SK-N-SH treated with all-trans-retinoic acid at 6 μM for 48 hours (cell line): ENCODE results near the gene PCBP3.

ENCODE experiments used
- ATAC-seq: fragments of 200-7000 bp; cut with Tn5 transposase; 3 replicates; pipeline ENCODE4 v1.9.1; 2020; ENCODE audit warnings: mild to moderate bottlenecking, moderate library complexity
- CREB5 ChIP-seq: fragments of 250-450 bp; sonication (Bioruptor Pico); IDR thresholded peaks from 2 replicates; pipeline ENCODE4 v1.5.1; 2020; ENCODE audit warnings: low read depth, mild to moderate bottlenecking, moderate library complexity
- CSDC2 ChIP-seq: fragments of 250-450 bp; sonication (Bioruptor Pico); IDR thresholded peaks from 2 replicates; pipeline ENCODE4 v1.5.0; 2020; ENCODE audit warnings: mild to moderate bottlenecking, moderate library complexity
- CSRNP3 ChIP-seq: fragments of 250-450 bp; sonication (Bioruptor Pico); IDR thresholded peaks from 2 replicates; pipeline ENCODE4 v1.5.1; 2021; ENCODE audit warnings: mild to moderate bottlenecking, moderate library complexity
- ESRRG ChIP-seq: fragments of 250-450 bp; sonication (Bioruptor Pico); IDR thresholded peaks from 2 replicates; pipeline ENCODE4 v1.6.1; 2021; ENCODE audit warnings: mild to moderate bottlenecking
- GLIS3 ChIP-seq: fragments of 250-450 bp; sonication (Bioruptor Pico); IDR thresholded peaks from 2 replicates; pipeline ENCODE4 v1.5.0; 2020; ENCODE audit warnings: mild to moderate bottlenecking, moderate library complexity
- ISL1 ChIP-seq: fragments of 250-450 bp; sonication (Bioruptor Pico); IDR thresholded peaks from 2 replicates; pipeline ENCODE4 v2.1.2; 2022; ENCODE audit warnings: mild to moderate bottlenecking, moderate library complexity
- OSR1 ChIP-seq: fragments of 250-450 bp; sonication (Bioruptor Pico); IDR thresholded peaks from 2 replicates; pipeline ENCODE4 v1.8.0; 2022; ENCODE audit warnings: moderate library complexity, mild to moderate bottlenecking, inconsistent platforms
- PATZ1 ChIP-seq: fragments of 250-450 bp; sonication (Bioruptor Pico); IDR thresholded peaks from 2 replicates; pipeline ENCODE4 v1.8.0; 2020; ENCODE audit warnings: mild to moderate bottlenecking, moderate library complexity, borderline replicate concordance
- POU6F1 ChIP-seq: fragments of 250-450 bp; sonication (Bioruptor Pico); IDR thresholded peaks from 2 replicates; pipeline ENCODE4 v1.8.0; 2021; ENCODE audit warnings: low read depth, mild to moderate bottlenecking, moderate library complexity, borderline replicate concordance
- RARB ChIP-seq: fragments of 250-450 bp; sonication (Bioruptor Pico); IDR thresholded peaks from 2 replicates; pipeline ENCODE4 v1.8.0; 2021; ENCODE audit warnings: mild to moderate bottlenecking, moderate library complexity
- TCF4 ChIP-seq: fragments of 250-450 bp; sonication (Bioruptor Pico); IDR thresholded peaks from 2 replicates; pipeline ENCODE4 v1.8.0; 2021; ENCODE audit warnings: mild to moderate bottlenecking, moderate library complexity, borderline replicate concordance
- TOX ChIP-seq: fragments of 250-450 bp; sonication (Bioruptor Pico); IDR thresholded peaks from 2 replicates; pipeline ENCODE4 v1.8.0; 2021; ENCODE audit warnings: mild to moderate bottlenecking, moderate library complexity, borderline replicate concordance
- TSHZ2 ChIP-seq: fragments of 250-450 bp; sonication (Bioruptor Pico); IDR thresholded peaks from 2 replicates; pipeline ENCODE4 v1.5.0; 2020; ENCODE audit warnings: mild to moderate bottlenecking, moderate library complexity
- ZC3H10 ChIP-seq: fragments of 250-450 bp; sonication (Bioruptor Pico); IDR thresholded peaks from 2 replicates; pipeline ENCODE4 v1.5.1; 2021; ENCODE audit warnings: mild to moderate bottlenecking, moderate library complexity
- ZNF565 ChIP-seq: fragments of 450-650 bp; formaldehyde crosslinking; conservative IDR thresholded peaks from 2 replicates; pipeline ENCODE4 v1.5.0; 2020; ENCODE audit warnings: low read depth, mild to moderate bottlenecking, moderate library complexity
- ZNF70 ChIP-seq: fragments of 450-650 bp; formaldehyde crosslinking; IDR thresholded peaks from 2 replicates; pipeline ENCODE4 v1.5.0; 2020; ENCODE audit warnings: mild to moderate bottlenecking, moderate library complexity
- ZNF8 ChIP-seq: fragments of 450-650 bp; formaldehyde crosslinking; IDR thresholded peaks from 2 replicates; pipeline ENCODE4 v1.5.0; 2020; ENCODE audit warnings: mild to moderate bottlenecking, moderate library complexity

Gene PCBP3

GRCh38 chr21:45618846-45619485, 24.6 kb upstream of the PCBP3 start:
- no peak for ATAC-seq

More at GRCh38 chr21:45618846-45619485, 24.6 kb upstream of the PCBP3 start:
- no peak for TF ChIP-seq ISL1
- TF ChIP-seq CREB5, result no peak
- no peak for TF ChIP-seq TOX (CRISPR knock-in tag)
- no peak for TF ChIP-seq RARB (CRISPR knock-in tag)
- no peak for TF ChIP-seq CSRNP3 (CRISPR knock-in tag)
- TF ChIP-seq CSDC2 (CRISPR knock-in tag), result no peak
- TF ChIP-seq ZNF70 (CRISPR knock-in tag), result no peak
- TF ChIP-seq ZNF8, result no peak
- TF ChIP-seq OSR1, result no peak
- TF ChIP-seq ZNF565 (CRISPR knock-in tag), result no peak
- TF ChIP-seq ZC3H10, result no peak
- TF ChIP-seq TCF4, result no peak
- TF ChIP-seq GLIS3, result no peak
- no peak for TF ChIP-seq TSHZ2 (CRISPR knock-in tag)
- TF ChIP-seq PATZ1, result no peak
- no peak for TF ChIP-seq ESRRG (CRISPR knock-in tag)
- no peak for TF ChIP-seq POU6F1
